IgD-negative memory B cell (primary cell): Measurements from ENCODE around the gene CHKA. TPM values are rescaled to one million over a fixed set of nuclear protein-coding genes. Genes with fewer than 3 reads are reported as not detected.

Experiments used
- H3K27ac Mint-ChIP-seq, 3 donors: one replicate each; pipeline ENCODE4 v1.8.0; 2020 to 2022; ENCODE audit warnings: mild to moderate bottlenecking in 3 of 3, mixed read lengths in 3 of 3, moderate library complexity in 1 of 3
- H3K27me3 Mint-ChIP-seq: one replicate; pipeline ENCODE4 v1.8.0; 2021; ENCODE audit warnings: mixed read lengths
- H3K36me3 Mint-ChIP-seq: one replicate; pipeline ENCODE4 v1.8.0; 2020; ENCODE audit warnings: mild to moderate bottlenecking, mixed read lengths
- H3K4me1 Mint-ChIP-seq, 3 donors: one replicate each; pipeline ENCODE4 v1.8.0; 2020 to 2022; ENCODE audit warnings: mixed read lengths in 3 of 3, mild to moderate bottlenecking in 1 of 3
- H3K4me3 Mint-ChIP-seq, 4 donors: one replicate each; pipeline ENCODE4 v1.8.0; 2020 to 2022; ENCODE audit warnings: mild to moderate bottlenecking in 4 of 4, mixed read lengths in 4 of 4, moderate library complexity in 3 of 4
- H3K9me3 Mint-ChIP-seq, 3 donors: one replicate each; pipeline ENCODE4 v1.8.0; 2020 to 2021; ENCODE audit warnings: mixed read lengths in 3 of 3, mild to moderate bottlenecking in 1 of 3
- polyA plus RNA-seq: library from polyadenylated mRNA; unstranded; fragments of 300-500 nt; fragmentation: Illumina TruSeq; gene quantifications from one replicate; pipeline ENCODE4 v1.2.3, GENCODE V29; 2021

The CHKA gene
- polyA plus RNA-seq, 1 donor from 2014 or later: 2.4 TPM

DNA sequence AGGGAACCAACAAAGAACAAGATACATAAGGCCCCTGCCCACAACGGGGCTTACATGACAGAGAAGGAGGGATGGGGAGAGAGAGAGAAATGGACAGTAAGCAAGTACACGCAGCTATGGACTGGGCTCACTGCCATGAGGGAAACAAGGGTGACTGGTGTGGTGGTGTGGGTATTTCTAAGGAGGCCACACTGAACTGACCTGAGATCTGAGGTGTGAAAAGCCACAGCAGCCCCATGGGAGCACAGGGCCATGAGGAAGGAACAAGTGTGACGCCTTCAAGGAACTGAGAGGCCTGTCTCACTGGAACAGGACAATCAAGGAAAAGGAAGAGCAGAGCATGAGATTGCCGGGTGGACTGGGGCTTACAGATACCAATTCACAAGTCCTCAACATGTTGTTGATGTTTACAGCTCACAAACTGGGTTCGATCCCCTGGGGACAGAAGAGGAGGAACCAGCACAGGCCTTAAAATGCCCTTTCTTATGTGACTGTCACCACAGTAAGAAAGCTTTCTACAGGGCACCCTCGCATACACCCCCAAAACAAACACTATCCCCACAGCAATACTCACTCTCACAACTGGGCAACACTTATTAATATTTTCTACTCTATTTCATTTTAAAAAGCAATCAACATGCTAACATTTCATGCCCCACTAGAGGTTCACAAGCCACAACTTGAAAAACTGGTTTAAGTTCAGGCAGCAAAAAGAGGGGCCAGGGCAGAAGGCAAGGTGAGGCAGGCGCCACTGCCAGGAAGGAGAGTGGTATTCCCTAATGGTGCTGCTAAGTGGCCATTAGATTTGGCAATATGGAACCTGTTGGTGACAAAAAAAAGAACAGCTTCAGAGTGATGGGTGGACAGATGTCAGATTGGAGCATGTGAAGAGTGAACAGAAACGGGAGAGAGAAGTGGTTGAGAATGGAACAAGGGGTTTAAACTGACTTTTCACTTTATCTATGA lies 43.3 kb downstream of the CHKA start:
- H3K27me3 Mint-ChIP-seq: no peaks in the 10 kb centered on the region
- peak overlapping the region in 1 of 3 donors; percentile 23 for H3K27ac Mint-ChIP-seq
- no peaks in the 10 kb centered on the region for H3K9me3 Mint-ChIP-seq
- H3K36me3 Mint-ChIP-seq: peaks cover 2% of the 10 kb centered on the region
- H3K4me1 Mint-ChIP-seq: peaks cover 11 to 12% (median 12%) of the 10 kb centered on the region in 3 donors
- peak overlapping the region in 1 of 4 donors; percentile 6 for H3K4me3 Mint-ChIP-seq

DNA sequence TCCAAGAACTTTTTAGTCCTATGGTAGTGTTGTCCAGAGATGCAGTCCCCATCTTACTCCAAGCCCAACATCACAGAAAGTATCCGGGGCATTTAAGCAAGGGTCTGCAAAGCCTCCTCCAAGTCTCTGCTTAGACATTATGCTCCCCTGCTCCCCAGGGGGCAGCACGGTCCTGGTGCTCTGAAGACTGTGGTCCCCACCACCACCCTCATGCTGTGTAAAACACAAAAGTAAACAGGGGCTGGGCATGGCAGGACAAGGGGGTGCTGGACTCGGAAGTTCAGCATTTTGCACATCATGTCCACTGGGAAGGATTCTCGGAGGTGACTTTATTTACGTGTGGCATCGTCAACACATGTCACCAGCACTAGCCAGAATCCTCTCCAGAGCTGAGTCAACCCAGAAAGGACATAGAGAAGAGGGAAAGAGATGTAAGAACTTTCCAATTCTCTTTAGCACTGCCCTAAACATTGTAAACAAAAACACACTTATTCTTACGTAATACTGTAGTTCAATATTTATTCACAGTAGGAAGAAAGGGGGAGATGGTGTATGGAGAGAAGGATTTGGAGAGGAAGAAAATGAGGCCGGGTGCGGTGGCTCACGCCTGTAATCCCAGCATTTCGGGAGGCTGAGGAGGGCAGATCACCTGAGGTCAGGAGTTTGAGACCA lies 44.7 kb downstream of the CHKA start:
- H3K36me3 Mint-ChIP-seq: peaks cover 2% of the 10 kb centered on the region
- H3K9me3 Mint-ChIP-seq: no peaks in the 10 kb centered on the region
- no peaks in the 10 kb centered on the region for H3K27me3 Mint-ChIP-seq
- H3K4me1 Mint-ChIP-seq: peaks cover 11 to 12% (median 12%) of the 10 kb centered on the region in 3 donors
- H3K4me3 Mint-ChIP-seq: no peak overlapping the region
- H3K27ac Mint-ChIP-seq: peak overlapping the region in 1 of 3 donors; percentile 75

DNA sequence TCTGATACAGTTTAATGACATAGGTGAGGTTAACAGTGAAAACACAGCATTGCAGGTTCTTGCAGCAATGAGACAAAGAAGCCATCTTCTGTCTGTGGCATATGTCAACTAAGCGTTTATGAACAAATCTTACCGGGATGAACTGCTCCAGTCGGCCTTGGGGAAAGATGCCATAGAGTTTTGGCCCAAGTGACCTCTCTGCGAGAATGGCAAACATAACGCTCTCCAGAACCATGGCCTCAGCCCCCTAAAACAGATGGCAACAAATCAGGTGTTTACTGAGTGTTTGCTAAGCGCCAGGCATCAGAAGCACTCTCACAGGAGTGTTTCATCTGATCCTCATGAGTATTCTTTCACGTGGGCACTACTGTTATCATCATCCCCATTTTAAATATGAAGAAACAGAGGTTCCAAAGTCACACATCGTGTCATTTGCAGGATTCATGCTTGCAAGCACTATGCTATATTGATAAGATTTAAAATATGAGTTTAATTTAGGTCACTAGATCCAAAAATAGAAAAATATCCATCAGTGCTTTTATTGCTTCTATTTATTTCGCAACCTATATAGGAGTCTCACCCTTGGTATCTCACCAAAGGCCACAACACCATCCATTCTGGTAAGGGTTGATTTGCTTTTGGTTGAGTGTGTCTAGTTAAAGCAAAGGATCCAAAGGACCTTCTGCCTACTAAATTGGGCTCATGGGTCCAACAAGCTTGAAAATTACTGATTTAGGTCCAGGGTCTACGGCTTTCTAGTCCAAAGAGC lies 46.4 kb downstream of the CHKA start:
- Mint-ChIP-seq H3K27ac (peak overlapping the region in 1 of 3 donors; percentile 48), H3K27me3 (no peaks in the 10 kb centered on the region), H3K9me3 (no peaks in the 10 kb centered on the region), H3K4me1 (peaks cover 10 to 13% (median 12%) of the 10 kb centered on the region in 3 donors), H3K36me3 (peaks cover 1% of the 10 kb centered on the region), H3K4me3 (no peak overlapping the region)

DNA sequence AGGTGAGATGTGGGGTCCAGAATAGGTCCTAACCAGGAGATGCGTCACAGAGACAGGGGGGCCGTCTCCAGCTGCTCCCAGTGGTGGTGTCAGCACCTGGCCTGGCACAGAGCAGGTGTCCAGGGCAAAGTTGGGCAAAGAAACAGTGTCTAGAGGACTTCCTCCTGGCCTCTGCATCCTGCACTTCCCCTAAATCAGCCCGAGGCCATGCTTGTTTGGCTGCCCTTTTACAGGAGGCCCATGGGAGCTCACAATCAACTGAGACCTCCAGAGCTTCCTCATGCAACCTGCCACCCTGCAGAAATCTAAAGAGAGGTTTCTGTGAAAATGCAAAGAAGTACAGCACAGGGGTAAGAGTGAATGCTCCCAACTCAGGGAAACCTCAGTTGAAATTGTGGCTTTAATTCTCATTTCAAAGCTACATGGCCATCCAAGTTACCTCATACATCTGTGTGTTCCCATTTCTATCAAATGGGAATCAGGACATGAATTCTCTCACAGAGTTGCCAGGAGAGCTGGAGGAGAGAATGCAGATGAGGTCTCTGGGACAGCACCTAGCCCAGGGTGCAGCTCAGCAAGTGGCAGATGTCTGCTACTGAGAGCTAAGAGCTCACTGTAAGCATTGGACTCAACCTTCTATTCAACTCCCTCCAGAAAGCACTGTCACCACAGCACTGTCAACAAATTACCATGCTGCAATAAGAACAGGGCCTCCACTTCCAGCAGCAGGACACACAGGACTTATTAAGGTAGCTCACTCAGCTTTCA lies 49.7 kb downstream of the CHKA start:
- Mint-ChIP-seq H3K36me3 (peaks cover 3% of the 10 kb centered on the region), H3K27me3 (no peaks in the 10 kb centered on the region), H3K4me3 (no peak overlapping the region), H3K4me1 (peaks cover 0 to 2% (median 0%) of the 10 kb centered on the region in 3 donors), H3K27ac (no peak overlapping the region), H3K9me3 (no peaks in the 10 kb centered on the region)

DNA sequence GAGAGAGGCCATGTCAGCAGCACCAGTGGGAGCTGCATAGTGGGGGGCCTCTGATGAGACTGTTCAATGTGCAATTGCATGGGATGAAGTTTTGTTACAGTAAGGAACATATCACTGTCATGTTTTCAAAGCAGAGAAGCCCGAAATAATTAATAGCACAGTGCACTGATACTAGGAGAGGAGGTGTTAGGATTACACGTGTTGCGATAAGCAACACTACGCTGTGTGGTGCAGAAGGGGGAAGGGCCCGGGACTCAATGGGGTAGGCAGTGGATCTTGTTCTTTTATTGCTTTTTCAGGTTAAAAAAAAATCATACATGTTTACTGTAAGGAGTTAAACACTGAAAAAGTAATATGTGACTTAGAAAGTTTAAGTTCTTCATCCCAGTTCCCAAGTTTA lies 53.2 kb downstream of the CHKA start:
- no peak overlapping the region for H3K4me3 Mint-ChIP-seq
- H3K27me3 Mint-ChIP-seq: no peaks in the 10 kb centered on the region
- no peak overlapping the region for H3K27ac Mint-ChIP-seq
- H3K4me1 Mint-ChIP-seq: peaks cover 0 to 2% (median 0%) of the 10 kb centered on the region in 3 donors
- peaks cover 8% of the 10 kb centered on the region for H3K36me3 Mint-ChIP-seq
- no peaks in the 10 kb centered on the region for H3K9me3 Mint-ChIP-seq

DNA sequence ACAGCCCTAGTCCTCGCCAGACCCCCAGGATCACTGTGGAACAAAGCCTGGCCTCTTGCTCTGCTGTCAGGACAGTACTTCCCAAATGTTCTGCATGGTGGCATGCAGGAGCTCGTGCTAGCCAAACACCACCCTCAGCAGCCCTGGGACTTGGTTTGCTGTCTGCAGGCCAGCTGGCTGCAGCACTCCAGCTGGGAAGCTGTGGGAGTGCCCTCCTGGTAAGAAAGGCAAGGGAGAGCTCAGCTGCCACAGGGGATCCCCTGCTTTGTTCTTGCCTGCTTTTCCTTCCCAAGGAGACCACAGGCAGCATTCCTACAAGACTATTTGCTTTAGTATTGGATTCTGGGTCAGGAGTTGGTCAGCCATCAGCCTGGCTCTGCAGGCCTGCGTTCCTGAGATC lies 54.4 kb downstream of the CHKA start:
- no peak overlapping the region for H3K4me3 Mint-ChIP-seq
- no peaks in the 10 kb centered on the region for H3K9me3 Mint-ChIP-seq
- no peak overlapping the region for H3K27ac Mint-ChIP-seq
- peaks cover 0 to 2% (median 0%) of the 10 kb centered on the region in 3 donors for H3K4me1 Mint-ChIP-seq
- H3K27me3 Mint-ChIP-seq: no peaks in the 10 kb centered on the region
- H3K36me3 Mint-ChIP-seq: peaks cover 8% of the 10 kb centered on the region

DNA sequence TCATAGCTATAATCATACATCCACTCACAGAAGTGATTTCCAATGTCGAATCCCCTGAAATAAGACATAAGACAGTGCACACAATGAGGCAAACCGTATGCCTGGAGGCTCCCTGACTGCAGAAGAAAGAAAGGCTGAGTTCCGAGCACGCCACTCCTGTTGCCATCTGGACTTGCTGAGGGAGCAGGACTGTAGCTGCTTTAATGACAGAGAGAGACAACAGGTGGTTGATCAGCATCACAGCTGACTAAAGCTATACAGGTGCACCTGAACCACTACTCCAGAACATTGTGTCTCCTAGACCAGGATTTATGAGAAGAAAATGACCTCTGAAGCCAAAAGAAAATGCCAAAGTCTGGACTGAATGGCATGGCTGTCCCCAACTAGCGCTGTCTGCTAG lies 55.3 kb downstream of the CHKA start:
- Mint-ChIP-seq H3K4me3 (no peak overlapping the region), H3K36me3 (peaks cover 8% of the 10 kb centered on the region), H3K4me1 (no peaks in the 10 kb centered on the region), H3K27me3 (no peaks in the 10 kb centered on the region), H3K9me3 (no peaks in the 10 kb centered on the region), H3K27ac (peak overlapping the region in 1 of 3 donors; percentile 76)

DNA sequence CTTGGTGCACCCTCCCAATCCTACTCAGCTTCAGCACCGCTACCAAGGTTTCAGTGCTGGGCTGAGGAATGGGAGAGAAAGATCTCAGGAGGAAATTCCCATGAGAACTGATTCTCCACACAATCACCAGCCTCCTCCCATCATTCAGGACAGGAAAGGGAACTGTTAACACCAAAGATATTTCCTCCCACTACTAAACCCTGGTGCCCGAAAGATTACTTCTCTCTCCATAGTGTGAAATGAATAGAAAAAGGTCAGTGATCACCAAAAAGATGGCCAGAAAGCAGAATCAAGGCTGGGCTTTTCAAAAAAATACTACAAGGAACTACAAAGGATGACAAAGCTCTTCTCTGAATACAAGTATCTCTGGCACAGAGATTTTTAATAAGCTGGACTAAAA lies 56.3 kb downstream of the CHKA start:
- no peaks in the 10 kb centered on the region for H3K4me1 Mint-ChIP-seq
- H3K4me3 Mint-ChIP-seq: no peak overlapping the region
- no peaks in the 10 kb centered on the region for H3K9me3 Mint-ChIP-seq
- H3K27ac Mint-ChIP-seq: no peak overlapping the region
- no peaks in the 10 kb centered on the region for H3K27me3 Mint-ChIP-seq
- peaks cover 10% of the 10 kb centered on the region for H3K36me3 Mint-ChIP-seq

DNA sequence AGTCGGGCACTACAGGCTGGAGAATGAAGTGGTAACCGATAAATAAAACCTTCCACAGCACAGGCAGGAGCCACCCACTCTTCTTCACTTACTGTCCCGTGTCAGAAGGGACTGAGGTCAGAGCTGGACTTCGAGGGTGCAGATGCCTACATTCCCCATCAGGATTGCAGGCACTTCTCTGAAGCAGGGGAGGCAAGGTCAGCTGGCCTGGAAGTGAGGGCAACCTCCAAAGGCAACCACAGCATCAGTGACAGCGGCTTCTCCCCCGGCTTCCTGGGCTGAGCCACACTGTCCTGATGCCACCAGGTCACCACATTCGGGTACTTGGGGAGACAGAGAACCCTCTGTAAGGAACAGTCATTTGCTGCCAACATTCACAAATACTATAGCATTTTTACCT lies 59.7 kb downstream of the CHKA start:
- H3K9me3 Mint-ChIP-seq: no peaks in the 10 kb centered on the region
- H3K4me1 Mint-ChIP-seq: no peaks in the 10 kb centered on the region
- peaks cover 7% of the 10 kb centered on the region for H3K36me3 Mint-ChIP-seq
- no peak overlapping the region for H3K4me3 Mint-ChIP-seq
- H3K27ac Mint-ChIP-seq: no peak overlapping the region
- H3K27me3 Mint-ChIP-seq: no peaks in the 10 kb centered on the region

DNA sequence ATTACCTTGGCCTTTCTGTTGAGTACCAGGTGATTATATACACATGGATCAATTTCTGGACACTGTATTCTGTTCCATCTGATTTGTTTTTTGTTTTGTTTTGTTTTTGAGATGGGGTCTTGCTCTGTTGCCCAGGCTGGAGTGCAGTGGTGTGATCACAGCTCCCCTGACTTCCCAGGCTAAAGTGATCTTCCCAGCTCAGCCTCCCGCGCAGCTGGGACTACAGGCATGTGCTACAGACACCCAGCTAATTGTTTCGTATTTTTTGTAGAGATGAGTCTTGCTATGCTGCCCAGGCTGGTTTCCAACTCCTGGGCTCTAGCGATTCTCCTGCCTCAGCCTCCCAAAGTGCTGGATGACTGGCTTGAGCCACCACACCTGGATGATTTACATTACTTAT lies 63.4 kb downstream of the CHKA start:
- H3K4me1 Mint-ChIP-seq: peaks cover 0 to 2% (median 0%) of the 10 kb centered on the region in 3 donors
- peaks cover 1% of the 10 kb centered on the region for H3K36me3 Mint-ChIP-seq
- no peaks in the 10 kb centered on the region for H3K27me3 Mint-ChIP-seq
- no peaks in the 10 kb centered on the region for H3K9me3 Mint-ChIP-seq
- no peak overlapping the region for H3K27ac Mint-ChIP-seq
- no peak overlapping the region for H3K4me3 Mint-ChIP-seq

DNA sequence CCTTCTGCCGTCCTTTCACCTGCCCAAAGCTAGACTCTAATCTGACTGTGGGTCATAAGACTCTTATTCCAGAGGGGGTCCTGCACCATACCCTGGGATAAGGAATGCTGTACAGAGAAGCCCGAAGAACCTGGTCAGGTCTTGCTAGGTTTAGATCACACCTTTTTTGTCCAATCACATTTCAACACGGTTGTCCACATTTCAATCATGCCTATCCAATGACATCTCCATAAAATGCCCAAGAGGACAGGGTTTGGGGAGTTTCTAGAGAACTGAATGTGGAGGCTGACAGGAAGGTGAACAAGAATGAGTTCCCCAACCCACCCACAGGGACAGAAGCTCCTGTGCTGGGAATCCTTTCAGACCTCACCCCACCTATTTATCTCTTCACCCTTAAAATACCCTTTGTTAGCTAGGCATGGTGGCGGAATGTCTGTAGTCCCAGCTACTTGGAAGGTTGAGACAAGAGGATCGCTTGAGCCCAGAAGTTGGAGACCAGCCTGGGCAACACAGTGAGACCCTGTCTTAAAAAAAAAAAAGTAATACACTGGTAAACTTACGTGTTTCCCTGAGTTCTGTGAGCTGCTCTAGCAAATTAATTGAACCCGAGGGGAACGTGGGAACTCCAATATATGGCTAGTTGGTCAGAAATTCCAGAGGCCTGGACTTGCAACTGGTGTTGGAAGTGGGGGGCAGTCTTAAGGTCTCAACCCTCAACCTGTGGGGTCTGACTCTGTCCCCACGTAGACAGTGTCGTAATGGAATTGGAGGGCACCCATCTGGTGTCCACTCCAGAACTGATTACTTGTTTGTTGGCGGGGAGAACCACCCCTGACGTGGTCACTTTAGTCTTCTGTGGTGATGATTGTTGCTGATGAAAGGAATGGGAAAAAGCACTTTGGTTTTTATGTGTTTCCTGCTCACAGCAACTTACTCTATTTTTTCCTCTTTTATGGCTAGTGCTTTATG lies 64.6 kb downstream of the CHKA start:
- peaks cover 0 to 3% (median 0%) of the 10 kb centered on the region in 3 donors for H3K4me1 Mint-ChIP-seq
- no peaks in the 10 kb centered on the region for H3K9me3 Mint-ChIP-seq
- H3K27me3 Mint-ChIP-seq: no peaks in the 10 kb centered on the region
- H3K27ac Mint-ChIP-seq: no peak overlapping the region
- no peak overlapping the region for H3K4me3 Mint-ChIP-seq
- peaks cover 1% of the 10 kb centered on the region for H3K36me3 Mint-ChIP-seq

DNA sequence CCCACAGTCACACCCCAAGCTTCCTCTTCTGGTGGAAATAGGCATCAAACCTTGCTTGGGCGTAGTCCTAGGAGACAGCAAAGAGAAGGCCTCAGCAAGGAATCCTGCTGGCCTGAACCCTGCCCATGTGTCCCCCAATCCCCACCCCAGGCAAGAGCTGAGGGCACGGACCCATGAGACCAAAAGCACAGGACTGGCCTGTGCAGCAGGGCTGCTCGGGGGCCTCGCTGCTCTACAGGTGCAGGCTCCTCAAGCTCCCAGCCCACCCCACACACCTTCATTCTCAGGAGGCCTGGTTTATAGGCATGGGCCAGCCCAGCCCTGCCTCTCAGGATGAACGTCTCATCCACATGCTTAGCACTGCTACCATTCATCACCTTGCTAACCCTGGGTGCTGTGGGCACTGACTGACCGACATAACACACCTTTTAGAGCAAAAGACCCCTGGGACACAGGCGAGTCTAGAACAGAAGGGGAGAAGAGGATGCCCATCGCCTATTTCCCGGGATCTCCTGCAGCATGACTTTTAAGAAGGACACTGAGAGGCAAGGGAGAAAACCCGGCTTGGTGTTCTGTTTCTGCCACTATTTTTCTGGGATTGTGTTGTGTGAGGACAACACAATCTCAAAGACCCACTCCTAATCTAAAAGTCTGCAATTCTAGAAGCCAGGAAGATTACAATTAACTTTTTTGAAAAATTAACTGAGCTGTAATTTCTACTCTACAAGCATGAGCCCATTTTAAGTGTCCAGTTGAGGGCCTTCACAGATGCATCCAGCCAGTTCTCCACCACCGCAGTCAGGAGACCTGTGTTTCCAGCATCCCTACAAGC lies 67.0 kb downstream of the CHKA start:
- Mint-ChIP-seq H3K9me3 (no peaks in the 10 kb centered on the region), H3K4me3 (no peak overlapping the region), H3K4me1 (peaks cover 0 to 3% (median 0%) of the 10 kb centered on the region in 3 donors), H3K27ac (no peak overlapping the region), H3K36me3 (no peaks in the 10 kb centered on the region), H3K27me3 (no peaks in the 10 kb centered on the region)

DNA sequence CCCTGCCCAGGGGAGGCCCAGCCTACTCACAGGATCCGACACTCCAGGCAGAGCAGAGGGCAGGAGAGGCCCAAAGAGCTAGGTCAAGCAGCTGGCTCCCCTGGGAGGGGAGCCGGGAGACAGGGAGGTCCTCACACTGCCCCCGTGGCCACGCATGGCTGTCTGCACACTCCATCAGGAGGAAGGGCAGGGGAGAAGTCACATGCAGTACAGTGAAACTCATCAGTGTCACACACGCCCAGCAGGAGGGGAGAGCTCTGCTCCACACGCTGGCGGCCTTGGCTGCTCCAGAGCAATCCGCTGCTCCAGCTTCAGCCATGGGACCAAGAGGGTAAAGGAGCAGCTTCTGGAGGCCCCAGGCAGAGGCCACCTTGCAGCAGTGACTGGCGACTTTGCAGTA lies 68.1 kb downstream of the CHKA start:
- Mint-ChIP-seq H3K4me1 (peaks cover 0 to 3% (median 0%) of the 10 kb centered on the region in 3 donors), H3K4me3 (no peak overlapping the region), H3K27ac (peak overlapping the region in 1 of 3 donors; percentile 85), H3K9me3 (no peaks in the 10 kb centered on the region), H3K36me3 (no peaks in the 10 kb centered on the region), H3K27me3 (no peaks in the 10 kb centered on the region)
